Measurements from ENCODE around the gene CCR4. TPM values are rescaled to one million over a fixed set of nuclear protein-coding genes. Genes with fewer than 3 reads are reported as not detected.
"Not testable (repeated sequence)": the region's sequence is repeated elsewhere in the genome, so short reads cannot be mapped to it uniquely, and the experiment has no call there.

CCR4 gene
- total RNA-seq, 1 experiment from 2014 or later = 0.22 TPM

DNA sequence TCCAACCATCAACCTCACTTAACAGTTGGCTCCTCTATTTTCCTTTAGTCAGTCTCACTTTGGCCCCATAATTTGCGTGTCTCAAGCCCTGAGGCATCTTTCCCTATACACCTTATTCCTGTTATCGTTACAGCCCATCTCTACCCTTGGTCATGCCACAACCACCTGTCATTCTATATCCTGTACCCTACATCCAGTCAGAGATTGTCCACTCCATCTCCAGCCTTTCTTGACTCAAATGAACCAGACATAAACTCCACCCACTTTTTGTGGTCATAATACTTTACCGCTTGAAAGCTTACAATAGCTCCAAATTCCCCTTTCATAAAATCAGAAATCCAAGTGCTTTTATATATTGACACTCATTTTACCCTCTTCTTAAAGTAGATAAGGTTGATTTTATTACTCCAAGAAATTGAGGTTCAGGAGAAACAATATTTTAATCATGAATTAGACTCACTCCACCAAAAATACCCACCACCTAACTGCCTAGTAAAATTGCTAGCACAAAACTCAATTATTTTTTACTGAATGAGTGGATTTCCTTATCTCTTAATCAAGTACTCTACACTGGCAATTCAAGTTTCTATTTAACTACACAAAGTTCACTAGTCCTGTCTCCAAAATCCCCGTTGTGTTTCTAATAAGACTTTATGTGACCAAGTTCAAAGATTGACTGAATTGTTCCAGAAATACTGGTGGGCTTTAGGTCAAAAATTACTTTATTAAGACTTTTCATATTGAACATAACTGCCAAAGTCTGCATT lies 9.1 kb downstream of the CCR4 start (continued):
- TF ChIP-seq MAX (CRISPR knock-in tag; IDR thresholded peaks at IDR 0.05) (no peak), TEAD4 (CRISPR knock-in tag; IDR thresholded peaks at IDR 0.05) (no peak)
- TF ChIP-seq, protein P1, sequence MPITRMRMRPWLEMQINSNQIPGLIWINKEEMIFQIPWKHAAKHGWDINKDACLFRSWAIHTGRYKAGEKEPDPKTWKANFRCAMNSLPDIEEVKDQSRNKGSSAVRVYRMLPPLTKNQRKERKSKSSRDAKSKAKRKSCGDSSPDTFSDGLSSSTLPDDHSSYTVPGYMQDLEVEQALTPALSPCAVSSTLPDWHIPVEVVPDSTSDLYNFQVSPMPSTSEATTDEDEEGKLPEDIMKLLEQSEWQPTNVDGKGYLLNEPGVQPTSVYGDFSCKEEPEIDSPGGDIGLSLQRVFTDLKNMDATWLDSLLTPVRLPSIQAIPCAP (CRISPR knock-in tag; IDR thresholded peaks at IDR 0.05) = no peak

DNA sequence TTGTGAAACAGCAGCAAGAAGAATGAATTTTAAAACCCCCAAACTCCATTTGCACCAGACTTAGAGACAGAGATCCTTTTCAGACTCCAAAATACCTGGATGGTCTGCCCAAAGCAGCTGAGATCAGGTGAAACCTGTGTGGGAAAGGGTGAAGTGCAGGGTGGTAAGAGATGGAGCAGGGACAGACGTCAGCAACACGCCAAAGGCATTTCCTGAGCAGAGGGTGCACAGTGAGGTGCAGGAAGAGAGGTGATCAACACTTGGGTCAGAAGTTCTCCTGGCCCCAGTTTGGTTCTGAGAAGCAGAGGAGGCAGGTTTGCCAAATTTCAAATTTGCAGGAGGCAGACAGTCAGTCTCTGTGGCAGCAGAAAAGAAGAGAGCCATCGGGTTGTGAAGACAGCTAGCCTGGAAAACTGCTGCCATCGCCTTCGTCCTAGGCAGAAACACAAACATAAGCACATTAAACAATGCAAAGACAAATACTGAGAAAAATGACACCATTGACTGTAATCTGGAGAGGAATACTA lies 9.8 kb downstream of the CCR4 start:
- Mint-ChIP-seq H3K4me1 (0 out of 2 replicates have a peak, but pooled peaks cover 3% of the 10 kb centered on the region), H3K27me3 (ENCODE audit: low read depth) (no peaks in the 10 kb centered on the region), H3K36me3 (peaks cover 26% of the 10 kb centered on the region), H3K4me3 (no peak overlapping the region), H3K9me3 (peaks cover 26% of the 10 kb centered on the region), H3K27ac (no peak overlapping the region)
- CTCF ChIA-PET = interaction anchor here (0.9 kb wide), 1 partner anchor 113 kb away, joined by 4 read pairs; no protein-coding TSS in a partner anchor
- POLR2A ChIA-PET = no interaction called here
- ATAC-seq (no peak), DNase-seq (ENCODE audit: low spot score) (no peak)
- TF ChIP-seq SMAD3 (CRISPR knock-in tag; IDR thresholded peaks at IDR 0.05; ENCODE audit: borderline replicate concordance) = no peak
- TF ChIP-seq, protein P2, sequence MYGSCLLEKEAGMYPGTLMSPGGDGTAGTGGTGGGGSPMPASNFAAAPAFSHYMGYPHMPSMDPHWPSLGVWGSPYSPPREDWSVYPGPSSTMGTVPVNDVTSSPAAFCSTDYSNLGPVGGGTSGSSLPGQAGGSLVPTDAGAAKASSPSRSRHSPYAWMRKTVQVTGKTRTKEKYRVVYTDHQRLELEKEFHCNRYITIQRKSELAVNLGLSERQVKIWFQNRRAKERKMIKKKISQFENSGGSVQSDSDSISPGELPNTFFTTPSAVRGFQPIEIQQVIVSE (CRISPR knock-in tag; IDR thresholded peaks at IDR 0.05; ENCODE audit: borderline replicate concordance) = no peak
- TF ChIP-seq ZNF671 (CRISPR knock-in tag; IDR thresholded peaks at IDR 0.05) = no peak
- TF ChIP-seq, protein P3, sequence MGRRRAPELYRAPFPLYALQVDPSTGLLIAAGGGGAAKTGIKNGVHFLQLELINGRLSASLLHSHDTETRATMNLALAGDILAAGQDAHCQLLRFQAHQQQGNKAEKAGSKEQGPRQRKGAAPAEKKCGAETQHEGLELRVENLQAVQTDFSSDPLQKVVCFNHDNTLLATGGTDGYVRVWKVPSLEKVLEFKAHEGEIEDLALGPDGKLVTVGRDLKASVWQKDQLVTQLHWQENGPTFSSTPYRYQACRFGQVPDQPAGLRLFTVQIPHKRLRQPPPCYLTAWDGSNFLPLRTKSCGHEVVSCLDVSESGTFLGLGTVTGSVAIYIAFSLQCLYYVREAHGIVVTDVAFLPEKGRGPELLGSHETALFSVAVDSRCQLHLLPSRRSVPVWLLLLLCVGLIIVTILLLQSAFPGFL (CRISPR knock-in tag; IDR thresholded peaks at IDR 0.05; ENCODE audit: borderline replicate concordance) = no peak
- TF ChIP-seq FOXP1 (CRISPR knock-in tag; IDR thresholded peaks at IDR 0.05; ENCODE audit: borderline replicate concordance) = no peak
- no peak for TF ChIP-seq SMAD4 (CRISPR knock-in tag; IDR thresholded peaks at IDR 0.05)
- TF ChIP-seq NFYB (CRISPR knock-in tag; conservative IDR thresholded peaks at IDR 0.05; ENCODE audit: low read depth) = no peak

DNA sequence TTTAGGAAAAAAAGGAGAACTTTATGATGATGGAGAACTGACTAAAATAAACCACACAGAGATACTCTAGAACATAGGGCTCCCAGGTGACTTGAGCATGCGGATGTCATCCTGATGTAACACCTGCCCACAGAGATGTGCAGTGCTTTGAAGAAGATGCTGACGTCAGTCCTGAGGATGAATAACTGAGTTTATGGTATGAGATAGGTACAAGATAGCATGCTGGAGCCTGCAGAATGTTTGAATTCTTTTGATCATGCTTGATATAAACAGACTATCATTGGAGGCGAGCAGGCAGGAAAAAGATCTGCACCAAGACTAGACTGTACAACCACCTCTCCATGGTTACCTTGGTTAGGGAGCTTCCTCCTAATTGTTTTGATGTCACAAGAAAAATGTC lies 12.4 kb downstream of the CCR4 start:
- CTCF ChIA-PET = no interaction called here
- DNase-seq (ENCODE audit: low spot score) = no peak

DNA sequence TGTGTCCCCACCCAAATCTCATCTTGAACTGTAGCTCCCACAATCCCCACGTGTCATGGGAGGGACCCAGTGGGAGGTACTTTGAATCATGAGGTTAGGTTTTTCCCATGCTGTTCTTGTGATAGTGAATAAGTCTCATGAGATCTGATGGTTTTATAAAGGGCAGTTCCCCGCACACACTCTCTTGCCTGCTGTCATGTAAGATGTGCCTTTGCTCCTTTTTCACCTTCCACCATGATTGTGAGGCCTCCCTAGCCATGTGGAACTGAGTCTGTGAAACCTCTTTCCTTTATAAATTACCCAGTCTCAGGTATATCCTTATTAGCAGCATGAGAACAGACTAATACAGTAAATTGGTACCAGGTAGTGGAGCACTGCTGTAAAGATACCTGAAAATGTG lies 13.3 kb downstream of the CCR4 start:
- H3K4me3 Mint-ChIP-seq; H3K4me1 Mint-ChIP-seq; H3K27ac Mint-ChIP-seq; H3K27me3 Mint-ChIP-seq (ENCODE audit: low read depth); CTCF ChIA-PET; ATAC-seq; DNase-seq (ENCODE audit: low spot score): not testable (repeated sequence)
- POLR2A ChIA-PET = interaction anchor here (0.6 kb wide), 1 partner anchor 154 kb away, joined by 3 read pairs; no protein-coding TSS in a partner anchor
- Mint-ChIP-seq H3K36me3 (peaks cover 35% of the 10 kb centered on the region), H3K9me3 (peaks cover 35% of the 10 kb centered on the region)

More for the DNA sequence above, 12.4 kb downstream of the CCR4 start:
- no peak for ATAC-seq
- Mint-ChIP-seq H3K9me3 (peaks cover 35% of the 10 kb centered on the region), H3K27ac (no peak overlapping the region), H3K36me3 (peaks cover 35% of the 10 kb centered on the region), H3K27me3 (ENCODE audit: low read depth) (peaks cover 3% of the 10 kb centered on the region; the same call in 1 of the 2 replicates), H3K4me3 (no peak overlapping the region), H3K4me1 (0 out of 2 replicates have a peak, but pooled peaks cover 3% of the 10 kb centered on the region)
- POLR2A ChIA-PET = no interaction called here
- TF ChIP-seq ETV6 (CRISPR knock-in tag; IDR thresholded peaks at IDR 0.05) (no peak), PRRX2 (CRISPR knock-in tag; IDR thresholded peaks at IDR 0.05) (no peak), OVOL2 (CRISPR knock-in tag; IDR thresholded peaks at IDR 0.05; ENCODE audit: borderline replicate concordance) (no peak), MYBL2 (CRISPR knock-in tag; IDR thresholded peaks at IDR 0.05) (no peak), CREM (CRISPR knock-in tag; IDR thresholded peaks at IDR 0.05) (no peak), ZNF423 (CRISPR knock-in tag; IDR thresholded peaks at IDR 0.05) (no peak), NFE2L1 (CRISPR knock-in tag; IDR thresholded peaks at IDR 0.05) (no peak), FOXK1 (CRISPR knock-in tag; IDR thresholded peaks at IDR 0.05) (no peak), RELA (CRISPR knock-in tag; IDR thresholded peaks at IDR 0.05; ENCODE audit: borderline replicate concordance) (no peak), TEAD1 (CRISPR knock-in tag; IDR thresholded peaks at IDR 0.05) (no peak), ZNF263 (CRISPR knock-in tag; IDR thresholded peaks at IDR 0.05; ENCODE audit: low read depth) (no peak), SOX15 (CRISPR knock-in tag; IDR thresholded peaks at IDR 0.05) (no peak), EMX1 (CRISPR knock-in tag; IDR thresholded peaks at IDR 0.05) (no peak)
- TF ChIP-seq, protein P4, sequence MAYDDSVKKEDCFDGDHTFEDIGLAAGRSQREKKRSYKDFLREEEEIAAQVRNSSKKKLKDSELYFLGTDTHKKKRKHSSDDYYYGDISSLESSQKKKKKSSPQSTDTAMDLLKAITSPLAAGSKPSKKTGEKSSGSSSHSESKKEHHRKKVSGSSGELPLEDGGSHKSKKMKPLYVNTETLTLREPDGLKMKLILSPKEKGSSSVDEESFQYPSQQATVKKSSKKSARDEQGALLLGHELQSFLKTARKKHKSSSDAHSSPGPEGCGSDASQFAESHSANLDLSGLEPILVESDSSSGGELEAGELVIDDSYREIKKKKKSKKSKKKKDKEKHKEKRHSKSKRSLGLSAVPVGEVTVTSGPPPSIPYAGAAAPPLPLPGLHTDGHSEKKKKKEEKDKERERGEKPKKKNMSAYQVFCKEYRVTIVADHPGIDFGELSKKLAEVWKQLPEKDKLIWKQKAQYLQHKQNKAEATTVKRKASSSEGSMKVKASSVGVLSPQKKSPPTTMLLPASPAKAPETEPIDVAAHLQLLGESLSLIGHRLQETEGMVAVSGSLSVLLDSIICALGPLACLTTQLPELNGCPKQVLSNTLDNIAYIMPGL (CRISPR knock-in tag; IDR thresholded peaks at IDR 0.05) = no peak
- TF ChIP-seq, protein P2 (CRISPR knock-in tag; IDR thresholded peaks at IDR 0.05; ENCODE audit: borderline replicate concordance) = no peak
- TF ChIP-seq, protein P5, sequence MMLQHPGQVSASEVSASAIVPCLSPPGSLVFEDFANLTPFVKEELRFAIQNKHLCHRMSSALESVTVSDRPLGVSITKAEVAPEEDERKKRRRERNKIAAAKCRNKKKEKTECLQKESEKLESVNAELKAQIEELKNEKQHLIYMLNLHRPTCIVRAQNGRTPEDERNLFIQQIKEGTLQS (CRISPR knock-in tag; conservative IDR thresholded peaks at IDR 0.05) = no peak
